HCT116 (cell line): ENCODE data around the gene DNAH7. TPM values are rescaled to one million over a fixed set of nuclear protein-coding genes. Genes with fewer than 3 reads are reported as not detected.

Experiments
- ATAC-seq: fragments of 200-7000 bp; cut with Tn5 transposase; 2 replicates; pipeline ENCODE4 v1.9.1; 2020; ENCODE audit warnings: mild to moderate bottlenecking, moderate library complexity
- BruUV-seq: library from RNA; stranded (reverse); fragments of 400-500 nt; replicated peaks from 2 replicates; lab custom pipeline; 2021; lab: Mats Ljungman, UMichigan
- CTCF ChIA-PET: fragments of 300-600 bp; sonication (Branson Sonifier 250); formaldehyde crosslinking; loops from one replicate; lab custom pipeline; 2021; ENCODE audit warnings: antibody characterized with exemption; lab: Charles Lee
- POLR2A ChIA-PET: fragments of 300-600, 350-600 bp; sonication (Branson Sonifier 250); formaldehyde crosslinking; loops from one replicate; lab custom pipeline; 2021; ENCODE audit warnings: antibody characterized with exemption; lab: Charles Lee
- RAD21 ChIA-PET, 2 experiments: fragments of 300-600 bp; sonication (Branson Sonifier 250); formaldehyde crosslinking; loops; one replicate each; lab custom pipeline; 2023; ENCODE audit warnings: low total read pairs in 2 of 2; ENCODE audit not compliant: uncharacterized antibody in 2 of 2, unreplicated experiment in 2 of 2, low non-redundant PET in 1 of 2; lab: Charles Lee
- DNase-seq: peaks from one replicate; pipeline ENCODE4 v3.0.0-alpha.2; 2010; ENCODE audit warnings: low read depth, low spot score
- H2AFZ ChIP-seq: fragments of 200-600 bp; shearing (Covaris generic), sonication (generic); 2 replicates; pipeline ENCODE4 v1.6.1; 2017; ENCODE audit warnings: low read depth, mixed run types, mixed read lengths, antibody characterized with exemption, low read length; ENCODE audit not compliant: poor library complexity, severe bottlenecking
- H3K27ac ChIP-seq: 2 replicates; pipeline ENCODE4 v1.5.1; 2012; ENCODE audit warnings: low read depth, low read length
- H3K27me3 ChIP-seq: fragments of 200-600 bp; sonication (generic); 2 replicates; pipeline ENCODE4 v1.6.1; 2016; ENCODE audit warnings: mixed run types, low read length, mixed read lengths; ENCODE audit not compliant: insufficient read depth
- H3K36me3 ChIP-seq, 2 experiments: fragments of 200-500 bp in 1 of 2; fragments of 200-600 bp in 1 of 2; sonication (Bioruptor generic) in 1 of 2; sonication (generic) in 1 of 2; 2 replicates each; pipeline versions ENCODE4 v1.5.1 to v1.6.1; 2014 to 2016; ENCODE audit warnings: low read length in 2 of 2, inconsistent platforms in 1 of 2, mixed read lengths in 1 of 2, mixed run types in 1 of 2; ENCODE audit not compliant: insufficient read depth in 2 of 2, control insufficient read depth in 1 of 2
- H3K4me1 ChIP-seq, 2 experiments: fragments of 200-600 bp in 1 of 2; sonication (generic) in 1 of 2; 2 replicates each; pipeline versions ENCODE4 v1.5.1 to v1.6.1; 2012 to 2017; ENCODE audit warnings: low read length in 2 of 2, inconsistent platforms in 1 of 2, mild to moderate bottlenecking in 1 of 2, mixed read lengths in 1 of 2, mixed run types in 1 of 2, moderate library complexity in 1 of 2; ENCODE audit not compliant: insufficient read depth in 2 of 2, control insufficient read depth in 1 of 2
- H3K4me2 ChIP-seq: fragments of 200-600 bp; sonication (generic); 2 replicates; pipeline ENCODE4 v1.6.1; 2017; ENCODE audit warnings: mixed run types, low read length, mixed read lengths
- H3K4me3 ChIP-seq, 2 experiments: fragments of 200-600 bp in 1 of 2; sonication (generic) in 1 of 2; replicated peaks in 1 of 2; 2 replicates each; pipeline ENCODE4 v1.5.1; 2011 to 2016; ENCODE audit warnings: low read length in 2 of 2, control low read depth in 1 of 2, low read depth in 1 of 2, mild to moderate bottlenecking in 1 of 2, mixed read lengths in 1 of 2, mixed run types in 1 of 2
- H3K79me2 ChIP-seq: fragments of 200-600 bp; sonication (generic); 2 replicates; pipeline ENCODE4 v1.6.1; 2017; ENCODE audit warnings: mild to moderate bottlenecking, mixed run types, low read length, moderate library complexity, mixed read lengths; ENCODE audit not compliant: insufficient read depth
- H3K9ac ChIP-seq: fragments of 200-600 bp; sonication (generic); 2 replicates; pipeline ENCODE4 v1.6.1; 2016; ENCODE audit warnings: low read length, mixed read lengths
- H3K9me2 ChIP-seq: fragments of 200-600 bp; sonication (generic), shearing (Covaris generic); 2 replicates; pipeline ENCODE4 v1.6.1; 2017; ENCODE audit warnings: mixed run types, mild to moderate bottlenecking, moderate library complexity; ENCODE audit not compliant: insufficient read depth
- H3K9me3 ChIP-seq, 2 experiments: fragments of 200-500 bp in 1 of 2; fragments of 200-600 bp in 1 of 2; sonication (Bioruptor generic) in 1 of 2; sonication (generic) in 1 of 2; 2 replicates each; pipeline ENCODE4 v1.6.1; 2014 to 2017; ENCODE audit warnings: low read length in 2 of 2, mixed read lengths in 2 of 2, inconsistent platforms in 1 of 2, low read depth in 1 of 2, mild to moderate bottlenecking in 1 of 2, mixed run types in 1 of 2, moderate library complexity in 1 of 2; ENCODE audit not compliant: control insufficient read depth in 1 of 2, insufficient read depth in 1 of 2
- H4K20me1 ChIP-seq: fragments of 200-600 bp; sonication (generic), shearing (Covaris generic); 2 replicates; pipeline ENCODE4 v1.6.1; 2017; ENCODE audit warnings: mixed run types, mild to moderate bottlenecking, moderate library complexity; ENCODE audit not compliant: insufficient read depth
- EGR1 ChIP-seq: IDR thresholded peaks from 2 replicates; pipeline ENCODE4 v1.6.1; 2012; ENCODE audit warnings: low read depth
- FOSL1 ChIP-seq: IDR thresholded peaks from 2 replicates; pipeline ENCODE4 v1.6.1; 2012; ENCODE audit warnings: low read depth
- RAD21 ChIP-seq: IDR thresholded peaks from 2 replicates; pipeline ENCODE4 v1.6.1; 2012; ENCODE audit warnings: low read depth, mild to moderate bottlenecking
- REST ChIP-seq: IDR thresholded peaks from 2 replicates; pipeline ENCODE4 v1.6.1; 2012; ENCODE audit warnings: low read depth
- SIN3A ChIP-seq: IDR thresholded peaks from 2 replicates; pipeline ENCODE4 v1.6.1; 2012; ENCODE audit warnings: low read depth
- SRF ChIP-seq: IDR thresholded peaks from 2 replicates; pipeline ENCODE4 v1.6.1; 2012; ENCODE audit warnings: low read depth
- TCF7L2 ChIP-seq: IDR thresholded peaks from 2 replicates; pipeline ENCODE4 v1.7.0; 2011; ENCODE audit warnings: borderline replicate concordance, inconsistent platforms; ENCODE audit not compliant: insufficient read depth, insufficient read length; ENCODE audit errors: extremely low read depth
- YY1 ChIP-seq: IDR thresholded peaks from 2 replicates; pipeline ENCODE4 v1.6.1; 2011; ENCODE audit warnings: low read length, low read depth, moderate library complexity, mild to moderate bottlenecking; ENCODE audit not compliant: insufficient replicate concordance; ENCODE audit errors: extremely low read depth
- intact Hi-C: fragments of 100-400 bp; cut with micrococcal nuclease; formaldehyde crosslinking; loops from 2 replicates; pipeline ENCODE4 v1.10.0; 2022
- total RNA-seq: library from RNA; stranded (reverse); gene quantifications from one replicate; pipeline ENCODE4 v1.2.1, GENCODE V29; 2021; ENCODE audit not compliant: unreplicated experiment

DNAH7 gene
- total RNA-seq, 1 experiment from 2014 or later: not detected

- H3K4me1 ChIP-seq: peaks cover 0 to 3% of the 10 kb centered on the region in 2 experiments; a peak in 1 of 4 replicates
- H2AFZ ChIP-seq: no peak overlapping the region
- H3K4me2 ChIP-seq: no peak overlapping the region
- no peaks in the 10 kb centered on the region for H3K27me3 ChIP-seq
- H3K9me3 ChIP-seq: no peaks in the 10 kb centered on the region
- ChIA-PET CTCF (interaction anchor here (1.4 kb wide), 1 partner anchor 18 kb away, joined by 3 read pairs; no protein-coding TSS in a partner anchor), POLR2A (no interaction called here), RAD21 (no interaction called here)
- H3K9me2 ChIP-seq: no peaks in the 10 kb centered on the region
- no peak overlapping the region for H3K27ac ChIP-seq
- no peak overlapping the region for H3K9ac ChIP-seq
- ATAC-seq: no peak
- BruUV-seq: no TSS peak
- H3K79me2 ChIP-seq: no peaks in the 10 kb centered on the region
- no peaks in the 10 kb centered on the region for H3K36me3 ChIP-seq
- H4K20me1 ChIP-seq: no peaks in the 10 kb centered on the region
- no peak overlapping the region for H3K4me3 ChIP-seq
- TF ChIP-seq TCF7L2 (no peak), SIN3A (no peak), RAD21 (no peak), EGR1 (no peak), FOSL1 (no peak), SRF (no peak), YY1 (no peak), REST (no peak)
- no peak for DNase-seq
- intact Hi-C loops: no loop called here
Measured at GRCh38 chr2:196063773-196064172, 4.9 kb downstream of the DNAH7 start.
